ENCODE data around the gene CMSS1. TPM values are rescaled to one million over a fixed set of nuclear protein-coding genes. Genes with fewer than 3 reads are reported as not detected.

The CMSS1 gene
- total and polyA plus RNA-seq, 8 donors, result 14.4 to 29.9 (median 15.9) TPM

DNA sequence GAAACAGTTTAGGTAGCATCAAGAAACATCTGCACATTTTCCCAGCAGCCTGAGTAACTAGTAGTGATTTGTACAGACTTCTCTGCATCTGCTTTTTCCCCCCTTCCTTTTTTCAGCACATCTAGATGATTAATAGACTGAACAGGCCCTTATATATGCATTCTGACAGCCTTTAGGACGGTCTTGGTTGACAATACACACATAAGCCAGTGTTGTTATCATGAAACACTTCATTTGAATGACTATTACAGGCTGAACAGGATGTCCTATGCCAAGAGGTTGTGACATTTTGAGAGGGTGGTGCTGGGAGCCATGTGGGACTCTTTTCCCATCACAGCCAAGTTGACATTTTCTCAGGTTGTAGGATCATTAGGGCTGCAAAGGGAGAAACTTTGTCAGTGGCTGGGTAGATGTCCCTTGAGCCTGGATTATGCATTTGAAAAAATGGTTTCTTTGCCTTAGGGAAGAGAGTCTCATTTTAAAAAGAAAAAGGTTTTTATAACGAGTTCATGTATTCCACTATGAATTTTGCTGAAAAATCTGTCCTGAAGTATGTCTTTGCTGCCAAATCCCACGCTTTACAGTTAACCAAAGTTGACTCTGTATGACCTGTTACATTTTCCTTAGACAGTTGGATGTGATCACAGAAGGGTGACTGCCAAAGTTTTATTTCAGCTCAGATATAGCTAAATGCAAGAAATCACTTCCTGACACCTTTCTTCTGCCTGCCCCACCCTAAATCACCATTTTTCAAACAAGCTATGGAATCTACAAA, 223.0 kb downstream of the CMSS1 start:
- H3K27me3 ChIP-seq, result no peaks in the 10 kb centered on the region
- H3K4me3 ChIP-seq, result no peak overlapping the region
- no peak for TF ChIP-seq CTCF (IDR thresholded peaks at IDR 0.05)
- peak overlapping the region; percentile 43 to 87 (median 68) for H3K27ac ChIP-seq
- no peak for DNase-seq
- H3K4me1 ChIP-seq, result peaks cover 9 to 33% (median 33%) of the 10 kb centered on the region in 3 donors
- peak; percentile 49 for FAIRE-seq
- intact Hi-C loops (cut with DNase I), result no loop called here
- no peaks in the 10 kb centered on the region for H3K9me3 ChIP-seq
- peak in 3 of 4 donors; percentile 23 to 39 (median 34) for ATAC-seq
- 55 to 58% methylated on average over 3 of the region's 3 CpGs for WGBS, 2 donors
- H3K36me3 ChIP-seq, result no peaks in the 10 kb centered on the region

DNA sequence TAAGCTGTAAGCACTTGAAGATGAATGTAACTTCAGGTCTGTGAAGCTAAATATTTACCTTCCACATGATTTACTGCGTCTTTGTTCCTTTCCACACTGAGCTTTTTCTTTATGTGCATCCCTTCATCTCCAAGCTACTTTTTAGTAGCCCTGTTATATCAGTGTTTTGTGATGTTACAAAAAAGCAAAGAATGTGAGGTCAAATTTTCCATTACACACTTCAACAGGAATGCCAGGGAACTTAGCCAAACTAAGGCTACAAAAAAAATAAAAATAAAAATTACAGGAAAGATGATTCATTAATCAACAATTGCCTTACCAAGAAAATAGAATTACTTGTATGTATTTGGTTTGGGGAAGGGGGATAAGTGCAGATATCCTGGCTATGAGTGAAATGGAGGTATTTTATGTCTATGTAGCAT, 223.7 kb downstream of the CMSS1 start:
- intact Hi-C loops (cut with DNase I), result no loop called here
- 59 to 61% methylated on average over 1 of the region's 1 CpG for WGBS, 2 donors
- peak; percentile 63 to 72 (median 69) for ATAC-seq
- no peaks in the 10 kb centered on the region for H3K36me3 ChIP-seq
- H3K4me3 ChIP-seq, result no peak overlapping the region
- no peak for DNase-seq
- H3K4me1 ChIP-seq, result peaks cover 9 to 35% (median 33%) of the 10 kb centered on the region in 3 donors
- TF ChIP-seq CTCF (IDR thresholded peaks at IDR 0.05), result no peak
- peak overlapping the region; percentile 43 to 87 (median 68) for H3K27ac ChIP-seq
- H3K27me3 ChIP-seq, result no peaks in the 10 kb centered on the region
- peak; percentile 96 for FAIRE-seq
- no peaks in the 10 kb centered on the region for H3K9me3 ChIP-seq

DNA sequence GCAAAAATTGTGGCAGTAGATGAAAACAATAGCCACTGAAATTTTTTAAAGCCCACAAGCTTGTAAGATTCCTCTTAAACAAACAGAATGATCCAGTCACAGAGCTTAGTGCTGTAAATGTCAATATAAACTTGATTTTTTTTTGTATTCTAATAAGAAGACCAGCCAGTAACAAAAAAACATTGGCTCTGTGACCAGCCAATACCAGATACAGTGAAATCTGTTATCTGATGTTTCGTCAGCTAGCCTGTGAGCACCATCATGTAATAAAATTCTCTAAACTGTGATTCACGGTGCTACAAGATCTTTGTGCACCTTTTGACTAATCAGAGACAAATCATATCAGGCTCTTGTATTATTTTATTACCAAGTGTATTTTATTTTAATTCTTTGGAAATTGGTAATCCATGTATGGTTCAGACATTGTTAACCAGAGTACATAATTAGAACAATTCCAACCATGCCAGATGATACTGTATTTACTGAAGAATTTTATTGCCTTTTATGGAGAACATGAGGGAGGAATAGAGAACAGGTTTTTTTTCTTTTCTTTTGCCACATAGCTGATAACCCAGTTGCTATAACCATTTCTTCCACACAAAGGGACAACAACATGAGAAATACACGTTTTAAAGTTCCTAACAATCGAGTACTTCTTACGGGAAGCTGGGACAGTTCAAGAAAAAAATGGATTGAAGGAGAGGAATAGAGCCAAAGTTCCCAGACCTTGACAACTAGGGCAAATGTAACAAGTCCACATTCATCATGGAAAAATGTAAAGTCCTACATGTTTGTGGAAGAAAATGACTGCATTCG, 224.7 kb downstream of the CMSS1 start:
- intact Hi-C loops (cut with DNase I), result no loop called here
- 58 to 61% methylated on average over 6 of the region's 6 CpGs for WGBS, 2 donors
- no peak for DNase-seq
- H3K36me3 ChIP-seq, result no peaks in the 10 kb centered on the region
- no peak overlapping the region for H3K4me3 ChIP-seq
- peak; percentile 97 for FAIRE-seq
- no peak for TF ChIP-seq CTCF (IDR thresholded peaks at IDR 0.05)
- peak; percentile 45 to 71 (median 56) for ATAC-seq
- H3K27ac ChIP-seq, result peak overlapping the region; percentile 43 to 87 (median 68)
- H3K27me3 ChIP-seq, result no peaks in the 10 kb centered on the region
- H3K4me1 ChIP-seq, result peaks cover 9 to 43% (median 33%) of the 10 kb centered on the region in 3 donors
- no peaks in the 10 kb centered on the region for H3K9me3 ChIP-seq

- DNase-seq, result no peak
- no peaks in the 10 kb centered on the region for H3K27me3 ChIP-seq
- no peaks in the 10 kb centered on the region for H3K36me3 ChIP-seq
- 82 to 88% methylated on average over 1 of the region's 1 CpG for WGBS, 2 donors
- no peaks in the 10 kb centered on the region for H3K9me3 ChIP-seq
- H3K4me3 ChIP-seq, result no peak overlapping the region
- no peak for TF ChIP-seq CTCF (IDR thresholded peaks at IDR 0.05)
- peak overlapping the region in 3 of 4 donors; percentile 50 to 87 (median 86) for H3K27ac ChIP-seq
- no peak for FAIRE-seq
- peaks cover 9 to 43% (median 40%) of the 10 kb centered on the region in 3 donors for H3K4me1 ChIP-seq
- no peak for ATAC-seq
- intact Hi-C loops (cut with DNase I), result no loop called here
Measured at GRCh38 chr3:100043271-100043670, 225.6 kb downstream of the CMSS1 start.
